ENCODE measurements around the gene UGP2. TPM values are rescaled to one million over a fixed set of nuclear protein-coding genes. Genes with fewer than 3 reads are reported as not detected.

The UGP2 gene
- total RNA-seq, 6 donors from 2014 or later, result 99.3 to 162 (median 115) TPM

- no peak overlapping the region for H3K27ac ChIP-seq
- no peak for TF ChIP-seq POLR2A (IDR thresholded peaks at IDR 0.05)
- no peak for TF ChIP-seq EP300 (IDR thresholded peaks at IDR 0.05)
- TF ChIP-seq CTCF (IDR thresholded peaks at IDR 0.05), result no peak
- TF ChIP-seq POLR2AphosphoS5 (IDR thresholded peaks at IDR 0.05), result no peak
- 92 to 97% methylated on average over 3 of the region's 3 CpGs for WGBS, 2 donors
Observed at GRCh38 chr2:63821396-63821795, 20.3 kb upstream of the UGP2 start.

GRCh38 chr2:63822478-63822877 is 19.2 kb upstream of the UGP2 start:
- H3K9me3 ChIP-seq, result no peaks in the 10 kb centered on the region
- no peak for ATAC-seq (ENCODE audit: low FRiP score in 2 of 2)
- no peaks in the 10 kb centered on the region for H3K36me3 ChIP-seq
- TF ChIP-seq POLR2A (IDR thresholded peaks at IDR 0.05), result no peak
- no peak for TF ChIP-seq EP300 (IDR thresholded peaks at IDR 0.05)
- no peak for DNase-seq
- H3K27me3 ChIP-seq, result no peaks in the 10 kb centered on the region
- no peaks in the 10 kb centered on the region for H3K4me1 ChIP-seq
- WGBS, 2 donors, result 93 to 100% methylated on average over 3 of the region's 3 CpGs
- H3K27ac ChIP-seq, result no peak overlapping the region
- no peak overlapping the region for H3K4me3 ChIP-seq

More at GRCh38 chr2:63821396-63821795, 20.3 kb upstream of the UGP2 start:
- Histone ChIP-seq H3K4me3 (no peak overlapping the region), H3K27me3 (no peaks in the 10 kb centered on the region), H3K4me1 (no peaks in the 10 kb centered on the region), H3K36me3 (no peaks in the 10 kb centered on the region), H3K9me3 (no peaks in the 10 kb centered on the region)
- DNase-seq, result no peak
- no peak for ATAC-seq (ENCODE audit: low FRiP score in 2 of 2)

GRCh38 chr2:63827749-63828148 is 13.9 kb upstream of the UGP2 start:
- Histone ChIP-seq H3K27ac (no peak overlapping the region), H3K4me3 (no peak overlapping the region), H3K4me1 (peaks cover 0 to 3% (median 0%) of the 10 kb centered on the region in 4 donors), H3K36me3 (no peaks in the 10 kb centered on the region), H3K9me3 (no peaks in the 10 kb centered on the region), H3K27me3 (no peaks in the 10 kb centered on the region)
- TF ChIP-seq POLR2AphosphoS5 (IDR thresholded peaks at IDR 0.05) (peak in 1 of 2 donors; percentile 9), CTCF (IDR thresholded peaks at IDR 0.05) (no peak)
- ATAC-seq (ENCODE audit: low FRiP score in 2 of 2) (peak in 1 of 2 donors; percentile 81), DNase-seq (no peak)

GRCh38 chr2:63831176-63831575 is 10.5 kb upstream of the UGP2 start:
- Histone ChIP-seq H3K36me3 (no peaks in the 10 kb centered on the region), H3K4me1 (peaks cover 0 to 3% (median 0%) of the 10 kb centered on the region in 4 donors), H3K27me3 (no peaks in the 10 kb centered on the region), H3K27ac (no peak overlapping the region), H3K9me3 (no peaks in the 10 kb centered on the region), H3K4me3 (no peak overlapping the region)
- ATAC-seq (ENCODE audit: low FRiP score in 2 of 2) (no peak), DNase-seq (no peak)
- TF ChIP-seq POLR2A (IDR thresholded peaks at IDR 0.05) (no peak), POLR2AphosphoS5 (IDR thresholded peaks at IDR 0.05) (no peak), CTCF (IDR thresholded peaks at IDR 0.05) (no peak), EP300 (IDR thresholded peaks at IDR 0.05) (no peak)
- WGBS, 2 donors, result 74 to 84% methylated on average over 1 of the region's 1 CpG

- H3K36me3 ChIP-seq, result no peaks in the 10 kb centered on the region
- DNase-seq, result no peak
- H3K4me1 ChIP-seq, result no peaks in the 10 kb centered on the region
- no peak overlapping the region for H3K27ac ChIP-seq
- TF ChIP-seq EP300 (IDR thresholded peaks at IDR 0.05), result no peak
- no peak for TF ChIP-seq POLR2A (IDR thresholded peaks at IDR 0.05)
- TF ChIP-seq POLR2AphosphoS5 (IDR thresholded peaks at IDR 0.05), result no peak
- no peak for TF ChIP-seq CTCF (IDR thresholded peaks at IDR 0.05)
- 92 to 98% methylated on average over 2 of the region's 2 CpGs for WGBS, 2 donors
- no peaks in the 10 kb centered on the region for H3K27me3 ChIP-seq
- ATAC-seq (ENCODE audit: low FRiP score in 2 of 2), result no peak
- no peaks in the 10 kb centered on the region for H3K9me3 ChIP-seq
- H3K4me3 ChIP-seq, result no peak overlapping the region
Observed at GRCh38 chr2:63834401-63834800, 7.3 kb upstream of the UGP2 start.

Measured in upper lobe of left lung (tissue), 6 donors.